ENCODE data around the gene PRCC.
A peak's percentile ranks its signal among the peaks of the same experiment; 100 is the strongest.

PRCC gene

GRCh38 chr1:156767101-156767878 is at the start of gene PRCC:
Gene PRCC, plus strand, starts transcription at chr1:156767535. Its CDS starts 237 bp downstream, at chr1:156767772.
- DNase-seq: peak; percentile 80 to 100 (median 99)

GRCh38 chr1:156721131-156721530 is 46.2 kb upstream of the PRCC start:
- no peak for DNase-seq

- DNase-seq: no peak
Measured at GRCh38 chr1:156721535-156721934, 45.8 kb upstream of the PRCC start.

GRCh38 chr1:156725683-156726280 is 41.6 kb upstream of the PRCC start:
- DNase-seq: peak in 54 of 56 donors; percentile 18 to 93 (median 65)

GRCh38 chr1:156726549-156727226 is 40.6 kb upstream of the PRCC start:
- peak in 7 of 56 donors; percentile 5 to 57 (median 22) for DNase-seq

- DNase-seq: no peak
Measured at GRCh38 chr1:156727492-156727891, 39.8 kb upstream of the PRCC start.

GRCh38 chr1:156727926-156728598 is 39.3 kb upstream of the PRCC start, which contains the start of gene METTL25B:
Gene METTL25B, plus strand, starts transcription at chr1:156728469. Its CDS starts 636 bp downstream, at chr1:156729105.
- peak in 53 of 56 donors; percentile 32 to 92 (median 81) for DNase-seq

GRCh38 chr1:156728599-156729462 is 38.5 kb upstream of the PRCC start, which contains the start of gene ISG20L2:
Gene ISG20L2, minus strand, starts transcription at chr1:156728766. Its CDS starts 1,114 bp downstream, at chr1:156727652.
- DNase-seq: peak; percentile 65 to 97 (median 89)

GRCh38 chr1:156733989-156734584 is 33.2 kb upstream of the PRCC start:
- DNase-seq: no peak

GRCh38 chr1:156738407-156738806 is 28.9 kb upstream of the PRCC start:
- DNase-seq: no peak

GRCh38 chr1:156738916-156739315 is 28.4 kb upstream of the PRCC start:
- DNase-seq: no peak

- DNase-seq: peak in 1 of 56 donors; percentile 16
Measured at GRCh38 chr1:156740237-156740740, 27.0 kb upstream of the PRCC start.

- peak; percentile 77 to 100 (median 98) for DNase-seq
Measured at GRCh38 chr1:156740741-156741480, 26.4 kb upstream of the PRCC start, which contains the start of gene MRPL24. Gene MRPL24, minus strand, starts transcription at chr1:156741088. Its CDS starts 2,384 bp downstream, at chr1:156738704.

GRCh38 chr1:156741481-156741983 is 25.8 kb upstream of the PRCC start:
- no peak for DNase-seq

GRCh38 chr1:156742017-156742416 is 25.3 kb upstream of the PRCC start:
- no peak for DNase-seq

- DNase-seq: no peak
Measured at GRCh38 chr1:156742801-156743200, 24.5 kb upstream of the PRCC start.

- DNase-seq: no peak
Measured at GRCh38 chr1:156743367-156744302, 23.7 kb upstream of the PRCC start.

Data from amygdala (tissue), 56 donors.